HG02763 (cell line): ENCODE data around the gene THSD7B.
"Not testable (repeated sequence)": the region's sequence is repeated elsewhere in the genome, so short reads cannot be mapped to it uniquely, and the experiment has no call there.

Source experiments
- ATAC-seq: cut with Tn5 transposase; IDR thresholded peaks from one replicate; pipeline ENCODE4 v1.9.1; 2021; ENCODE audit warnings: mild to moderate bottlenecking, moderate library complexity; ENCODE audit not compliant: unreplicated experiment

The THSD7B gene

GRCh38 chr2:137238065-137238464 is 472.7 kb downstream of the THSD7B start:
- ATAC-seq: no peak

DNA sequence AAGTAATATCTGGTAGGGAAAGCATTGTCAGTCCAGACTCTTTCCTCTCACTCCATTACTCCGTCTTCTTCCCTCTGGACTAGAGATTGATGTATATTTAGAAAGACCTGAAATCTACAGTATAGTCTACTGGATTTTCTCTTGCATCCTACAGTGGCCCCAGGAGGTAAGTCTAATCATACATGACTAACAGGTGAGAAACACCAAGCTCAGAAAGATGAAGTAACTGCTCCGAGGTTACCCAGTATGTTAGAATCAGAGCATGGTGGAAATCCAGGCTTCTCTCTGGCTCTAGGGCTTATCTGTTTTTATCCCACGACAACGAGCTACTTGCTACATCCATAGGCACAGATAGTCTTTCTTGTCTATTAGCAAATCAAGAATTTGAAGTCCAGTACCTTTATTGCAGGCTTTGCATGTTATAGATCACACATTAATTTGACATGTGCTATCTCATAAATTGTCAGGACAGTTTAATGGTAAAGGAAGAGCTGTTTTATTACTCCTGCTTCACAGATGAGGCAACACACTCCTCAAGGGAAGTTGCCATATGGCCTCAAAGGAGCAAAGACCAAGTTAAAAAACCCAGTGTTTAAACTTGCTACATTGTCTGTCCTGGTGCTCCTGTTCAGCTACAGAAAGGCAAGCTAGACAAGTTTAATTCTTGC is 484.3 kb downstream of the THSD7B start:
- no peak for ATAC-seq

GRCh38 chr2:137250401-137250800 is 485.1 kb downstream of the THSD7B start:
- ATAC-seq: no peak

DNA sequence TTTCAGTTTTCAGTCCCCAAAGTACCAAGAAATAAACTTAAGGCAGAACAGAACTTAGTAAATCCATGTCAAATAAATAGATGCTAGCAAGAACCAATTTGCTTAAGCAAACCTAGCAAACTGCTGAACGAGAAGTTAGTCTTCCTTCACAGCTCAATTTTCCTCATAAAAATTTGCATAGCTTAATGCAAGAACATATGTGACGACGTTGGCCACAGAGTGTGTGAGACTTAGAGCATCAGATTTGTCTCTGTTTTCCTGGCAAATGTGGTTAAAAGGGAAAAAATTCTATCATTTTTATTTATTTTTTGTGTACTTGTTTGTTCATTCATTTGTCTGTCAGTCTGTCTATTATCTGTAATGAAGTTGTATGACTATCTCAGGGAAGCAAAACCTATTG is 485.7 kb downstream of the THSD7B start:
- ATAC-seq: no peak

GRCh38 chr2:137252934-137253333 is 487.6 kb downstream of the THSD7B start:
- ATAC-seq: no peak

- ATAC-seq: no peak
Observed at GRCh38 chr2:137254052-137254451, 488.7 kb downstream of the THSD7B start.

- no peak for ATAC-seq
Observed at GRCh38 chr2:137255345-137255744, 490.0 kb downstream of the THSD7B start.

DNA sequence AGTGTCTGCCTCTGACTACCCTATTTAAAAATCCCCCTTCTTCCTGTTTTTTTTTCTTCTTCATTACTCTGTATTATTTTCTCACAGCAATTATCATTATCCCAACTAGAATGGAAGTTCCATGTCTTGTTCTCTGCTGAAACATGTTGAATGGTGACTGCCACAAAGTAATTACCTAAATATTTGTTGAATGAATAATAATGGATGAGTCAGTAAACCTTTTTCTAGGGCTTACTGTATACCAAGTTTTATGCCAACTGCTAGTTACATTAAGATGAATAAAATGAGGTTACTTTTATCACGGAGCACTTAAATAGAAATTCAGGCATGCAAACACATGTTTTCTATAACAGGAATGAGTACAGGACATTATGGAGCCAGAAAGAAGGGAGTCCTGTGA is 490.6 kb downstream of the THSD7B start:
- no peak for ATAC-seq

- ATAC-seq: no peak
Observed at GRCh38 chr2:137261881-137262585, 496.7 kb downstream of the THSD7B start.

- no peak for ATAC-seq
Observed at GRCh38 chr2:137262594-137262993, 497.2 kb downstream of the THSD7B start.

- ATAC-seq: no peak
Observed at GRCh38 chr2:137287913-137288639, 522.7 kb downstream of the THSD7B start.

DNA sequence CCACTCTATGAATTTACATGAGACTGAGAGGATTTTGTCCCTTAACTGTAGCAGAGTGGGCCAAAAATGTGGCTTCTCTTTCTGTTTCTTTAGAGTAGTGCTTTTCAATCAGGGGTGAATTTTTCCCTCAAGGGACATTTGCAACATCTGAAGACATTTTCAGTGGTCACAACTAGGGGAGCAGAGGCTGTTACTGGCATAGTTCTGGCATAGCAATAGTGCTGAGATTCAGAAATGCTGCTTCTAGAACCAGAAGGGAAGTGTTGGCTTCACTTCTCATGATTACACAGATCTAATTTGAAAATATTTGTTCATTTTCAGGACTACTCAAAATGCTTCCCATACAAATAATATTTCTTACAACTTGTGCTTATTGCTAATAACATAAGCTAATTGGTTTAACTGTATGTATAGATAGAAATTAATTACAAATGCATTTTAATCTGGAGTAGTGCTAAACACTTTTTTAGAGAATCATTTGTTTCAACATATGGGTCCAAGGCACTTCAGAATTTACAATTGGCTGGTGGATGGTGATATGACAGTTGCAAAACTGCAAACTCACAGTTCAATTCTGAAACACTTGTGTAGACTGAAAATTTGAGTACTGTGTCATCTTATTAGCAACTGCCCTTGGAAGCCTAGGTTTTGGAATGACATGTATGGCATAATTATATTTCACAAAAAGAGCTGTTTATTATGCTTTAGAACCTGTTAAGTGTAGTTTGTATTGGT is 526.7 kb downstream of the THSD7B start:
- no peak for ATAC-seq

DNA sequence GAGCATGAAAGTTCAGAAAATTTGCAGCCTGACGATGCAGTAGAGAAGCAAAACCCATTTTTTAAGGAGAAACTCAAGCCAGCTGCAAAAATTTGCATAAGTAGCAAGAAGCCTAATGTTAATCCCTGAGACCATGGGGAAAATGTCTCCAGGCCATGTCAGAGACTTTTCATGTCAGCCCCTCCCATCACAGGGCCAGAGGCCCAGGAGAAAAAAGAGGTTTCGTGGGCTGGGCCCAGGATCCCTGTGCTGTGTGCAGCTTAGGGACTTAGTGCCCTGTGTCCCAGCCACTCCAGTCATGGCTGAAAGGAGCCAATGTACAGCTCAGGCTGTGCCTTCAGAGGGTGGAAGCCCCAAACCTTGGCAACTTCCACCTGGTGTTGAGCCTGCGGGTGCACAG is 533.0 kb downstream of the THSD7B start:
- ATAC-seq: no peak

- ATAC-seq: no peak
Observed at GRCh38 chr2:137300987-137301386, 535.6 kb downstream of the THSD7B start.

GRCh38 chr2:137302957-137303356 is 537.6 kb downstream of the THSD7B start:
- no peak for ATAC-seq

DNA sequence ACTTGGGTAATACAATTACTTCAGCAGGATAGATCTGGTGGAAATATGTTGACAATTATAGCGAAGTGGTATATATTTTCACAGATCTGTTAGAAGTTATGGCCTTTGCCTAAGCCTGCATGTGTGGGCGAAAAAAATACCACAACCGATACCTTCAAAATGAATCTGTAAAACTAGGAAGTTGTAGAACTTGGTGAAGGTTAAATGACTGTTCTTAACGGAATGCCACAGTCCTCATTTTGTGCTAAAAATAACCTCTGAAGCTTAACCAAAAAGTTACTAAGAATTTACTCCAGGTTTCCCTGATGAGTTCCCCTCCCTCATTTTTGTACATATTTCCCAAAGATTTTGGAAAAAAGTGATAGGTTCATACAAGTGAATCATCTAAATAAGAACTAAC is 550.7 kb downstream of the THSD7B start:
- no peak for ATAC-seq

- no peak for ATAC-seq
Observed at GRCh38 chr2:137321566-137321965, 556.2 kb downstream of the THSD7B start.

DNA sequence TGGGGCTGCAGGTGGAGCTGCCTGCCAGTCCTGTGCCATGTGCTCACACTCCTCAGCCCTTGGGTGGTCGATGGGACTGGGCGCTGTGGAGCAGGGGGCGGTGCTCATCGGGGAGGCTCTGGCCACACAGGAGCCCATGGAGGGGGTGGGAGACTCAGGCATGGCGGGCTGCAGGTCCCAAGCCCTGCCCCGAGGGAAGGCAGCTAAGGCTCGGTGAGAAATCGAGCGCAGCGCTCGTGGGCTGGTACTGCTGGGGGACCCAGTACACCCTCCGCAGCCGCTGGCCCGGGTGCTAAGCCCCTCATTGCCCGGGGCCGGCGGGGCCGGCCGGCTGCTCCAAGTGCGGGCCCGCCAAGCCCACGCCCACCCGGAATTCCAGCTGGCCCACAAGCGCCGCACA is 566.2 kb downstream of the THSD7B start:
- ATAC-seq: not testable (repeated sequence)

DNA sequence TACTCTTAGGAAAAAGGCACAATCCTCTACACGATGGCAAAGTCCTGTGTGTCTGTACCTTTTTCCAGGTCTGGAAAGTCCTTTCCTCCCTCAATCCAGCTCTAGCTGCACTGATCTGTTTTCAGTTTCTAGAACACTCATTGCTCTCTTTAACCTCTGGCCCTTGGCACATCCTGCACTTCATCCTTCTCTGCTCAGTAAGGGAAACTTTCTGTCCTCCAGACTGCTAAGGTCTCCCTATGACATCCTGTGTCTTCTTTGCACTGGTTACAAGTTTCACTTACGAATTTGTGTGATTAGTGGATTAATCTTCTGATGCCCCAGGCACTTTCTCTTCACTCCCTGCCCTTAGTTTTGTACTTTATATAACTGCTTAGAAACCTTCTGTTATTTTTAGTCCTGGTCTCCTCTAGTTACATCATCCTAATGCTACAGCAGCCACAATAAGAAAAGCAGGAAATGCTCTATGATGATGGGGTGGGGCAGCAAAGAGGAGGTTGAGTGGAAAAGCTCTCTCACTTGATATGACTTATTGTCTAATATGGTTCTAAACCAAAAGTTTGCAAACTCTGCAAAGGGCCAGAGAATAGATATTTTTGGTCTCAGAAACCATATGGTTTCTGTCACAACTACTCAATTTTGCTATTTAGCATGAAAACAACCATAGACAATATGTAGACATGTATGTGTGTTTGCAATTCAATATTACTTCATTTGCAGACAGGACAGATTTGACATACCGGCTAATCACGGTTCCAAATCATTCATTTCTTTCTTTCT is 568.2 kb downstream of the THSD7B start:
- no peak for ATAC-seq

DNA sequence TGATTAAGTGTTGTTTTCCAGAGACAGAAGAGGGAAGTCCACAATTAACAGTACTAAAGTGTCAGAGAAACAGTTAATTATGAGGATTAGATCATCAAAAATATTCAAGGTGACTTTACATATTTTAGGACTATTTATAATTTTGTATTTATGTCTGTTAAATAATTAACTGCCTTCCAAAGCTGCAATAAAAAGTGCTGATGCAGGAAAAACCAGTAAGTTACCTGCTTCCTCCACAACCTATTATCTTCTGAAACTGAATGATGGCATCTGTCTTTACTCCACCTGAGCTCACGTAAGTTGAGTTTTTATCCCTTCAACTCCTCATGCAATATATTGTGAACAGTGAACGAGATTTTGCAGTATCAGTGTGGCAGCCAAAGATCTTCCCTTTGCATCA is 570.7 kb downstream of the THSD7B start:
- ATAC-seq: no peak

GRCh38 chr2:137339051-137339450 is 573.7 kb downstream of the THSD7B start:
- ATAC-seq: no peak
